Activated T-helper 1 cell treated with anti-CD3 and anti-CD28 coated beads, Interleukin-2, amount 50 U/mL, for 16 hours (primary cell): ENCODE results near the gene RIBC2.
A peak's percentile ranks its signal among the peaks of the same experiment; 100 is the strongest.
"Not testable (repeated sequence)": the region's sequence is repeated elsewhere in the genome, so short reads cannot be mapped to it uniquely, and the experiment has no call there.

ENCODE experiments used
- DNase-seq, 2 donors: peaks; one replicate each; pipeline ENCODE4 v3.0.0-alpha.2; 2020; ENCODE audit warnings: low read depth in 1 of 2, low spot score in 1 of 2

Gene RIBC2

DNA sequence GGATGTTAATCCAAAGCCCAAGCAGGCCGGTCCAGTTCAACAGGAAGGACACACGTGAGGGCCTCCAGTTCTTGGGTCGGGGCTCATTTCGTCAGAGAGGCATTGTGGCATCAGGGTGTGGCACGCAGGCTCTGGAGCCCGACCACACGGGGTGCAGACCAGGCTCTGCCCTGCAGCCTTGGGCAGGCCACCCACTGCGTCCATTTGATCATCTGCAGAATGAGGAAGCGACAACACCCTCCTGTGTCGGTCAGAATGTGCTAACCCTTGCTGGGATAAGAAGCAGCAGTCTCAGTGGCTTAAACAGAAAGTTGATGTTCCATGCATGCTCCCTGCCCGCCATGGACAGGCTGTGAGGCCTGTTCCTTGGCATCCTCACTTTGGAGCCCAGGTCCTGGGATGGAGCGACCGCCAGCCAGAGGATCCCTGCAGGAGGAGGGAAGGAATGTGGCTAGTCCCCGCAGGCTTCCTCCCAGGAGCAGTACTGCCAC, 10.8 kb downstream of the RIBC2 start:
- no peak for DNase-seq

- DNase-seq, result no peak
Observed at GRCh38 chr22:45425101-45425500, 11.6 kb downstream of the RIBC2 start.

- no peak for DNase-seq
Observed at GRCh38 chr22:45425531-45426265, 12.2 kb downstream of the RIBC2 start.

- DNase-seq, result no peak
Observed at GRCh38 chr22:45426387-45426786, 12.9 kb downstream of the RIBC2 start.

DNA sequence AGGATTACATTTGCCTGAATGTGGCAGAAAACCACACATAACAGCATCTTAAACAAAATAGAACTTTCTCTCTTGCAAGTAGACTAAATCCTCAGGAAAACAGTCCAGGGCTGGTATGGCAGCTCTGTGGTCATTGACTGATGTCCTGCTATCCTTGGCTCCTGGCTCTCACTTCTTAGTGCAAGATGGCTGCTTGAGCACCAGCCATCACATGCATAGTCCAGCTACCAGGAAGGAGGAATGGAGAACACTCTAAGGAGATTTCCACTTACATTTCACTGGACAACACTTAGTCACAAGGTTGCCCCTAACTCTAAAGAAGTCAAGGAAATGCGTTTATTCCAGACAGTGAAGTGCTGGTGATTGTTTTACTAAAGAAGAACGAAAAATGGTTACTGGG, 13.6 kb downstream of the RIBC2 start:
- no peak for DNase-seq

DNA sequence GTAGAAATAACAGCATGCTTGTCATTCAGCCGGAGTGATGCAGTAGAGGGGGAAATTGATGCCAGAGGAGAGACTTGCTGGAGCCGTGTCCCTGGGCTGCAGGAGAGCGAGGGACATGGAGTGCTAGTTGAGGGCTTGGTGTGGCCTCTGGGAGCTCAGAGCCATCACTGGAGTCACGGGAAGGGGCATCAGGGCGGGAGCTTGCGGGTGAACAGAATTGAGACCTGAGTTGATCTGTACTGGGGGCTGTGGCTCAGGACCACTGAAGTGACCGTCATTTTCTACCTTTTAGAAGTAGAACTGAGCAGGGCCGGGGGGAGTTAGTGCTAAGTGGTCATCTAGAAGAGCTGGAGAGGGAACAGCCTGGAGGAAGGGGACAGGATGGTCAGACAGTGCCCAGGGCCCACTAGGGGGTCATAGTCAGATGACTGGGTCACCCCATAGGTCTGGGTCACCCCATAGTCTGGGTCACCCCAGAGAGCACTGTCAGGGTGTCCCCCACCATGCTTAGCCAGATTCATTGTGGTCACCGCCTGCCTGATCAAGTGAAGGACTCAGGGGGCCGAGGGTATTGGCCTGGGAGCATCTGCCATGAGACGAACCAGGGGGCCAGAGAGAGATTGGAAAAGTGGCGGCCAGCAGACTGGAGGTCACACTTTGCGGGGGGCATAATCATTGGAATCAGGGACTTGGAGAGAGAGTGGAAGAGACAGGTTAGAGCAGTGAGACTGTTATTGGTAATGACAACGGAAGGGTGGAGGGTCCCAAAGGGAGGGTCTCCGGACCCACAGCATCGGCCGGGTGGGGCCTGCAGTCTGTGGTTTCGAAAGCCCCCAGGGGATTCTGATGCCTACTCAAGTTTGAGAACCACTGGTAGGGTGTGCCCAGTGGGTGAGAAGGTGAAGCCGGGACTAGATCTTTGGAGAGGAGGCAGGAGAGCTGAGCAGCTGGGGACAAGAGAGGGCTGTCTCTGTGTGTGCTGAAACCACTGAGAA, 15.2 kb downstream of the RIBC2 start:
- DNase-seq, result no peak

DNA sequence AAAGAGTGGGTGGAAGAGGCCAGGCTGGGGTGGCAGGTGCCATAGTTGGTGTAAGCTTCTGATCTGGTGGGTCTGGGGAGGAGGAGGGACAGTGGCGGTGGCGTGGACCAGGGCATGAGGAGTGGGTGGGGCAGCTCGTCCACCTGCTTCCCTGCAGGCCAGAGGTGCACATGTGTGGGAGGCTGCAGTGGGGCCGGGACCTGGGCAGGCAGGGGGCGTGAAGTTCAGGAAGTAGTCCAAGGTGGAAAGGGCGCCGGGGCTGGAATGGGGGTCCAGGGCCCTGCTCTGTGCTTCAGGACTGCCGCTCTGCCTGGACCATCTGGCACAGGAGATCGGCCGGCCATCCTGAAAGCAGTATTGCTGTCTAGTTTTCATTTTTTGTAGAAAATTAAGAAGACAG, 15.9 kb downstream of the RIBC2 start:
- no peak for DNase-seq

DNA sequence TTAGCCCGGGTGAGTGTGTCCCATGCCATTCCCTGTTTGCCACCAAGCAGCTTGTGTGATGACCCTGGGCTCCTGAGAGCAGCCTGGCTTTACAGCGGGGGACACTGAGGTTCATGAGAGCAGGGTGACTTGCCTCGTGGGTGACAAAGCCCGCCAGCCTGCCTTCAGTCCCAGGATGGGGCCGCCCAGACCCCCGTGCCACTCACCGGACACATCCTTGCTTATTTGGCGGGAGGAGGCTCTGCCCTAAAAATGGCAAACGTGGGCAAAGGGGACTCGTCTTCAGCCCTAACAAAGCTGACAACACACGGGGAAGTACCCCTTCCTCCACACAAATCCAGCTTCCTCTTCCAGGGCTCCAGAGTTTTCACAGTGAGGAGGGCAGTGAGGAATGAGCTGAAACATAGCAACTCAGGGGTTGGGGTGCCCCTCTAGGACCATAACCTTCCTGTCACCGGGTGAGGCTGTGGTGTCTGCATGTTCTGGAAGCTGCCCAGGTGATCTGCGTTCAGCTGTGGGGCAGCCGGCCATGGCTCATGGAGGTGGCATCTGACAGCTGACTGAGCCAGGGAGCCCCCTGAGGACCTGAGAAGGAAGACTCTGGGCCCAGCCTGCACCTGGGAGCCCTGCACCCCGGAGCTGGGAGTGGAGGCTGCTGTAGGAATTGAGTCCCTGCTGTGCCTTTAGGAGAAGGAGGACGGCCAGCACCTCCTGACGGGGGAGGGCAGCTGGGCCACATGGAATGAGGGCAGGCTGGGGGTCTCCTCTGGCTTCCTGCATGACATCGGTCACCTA, 16.7 kb downstream of the RIBC2 start:
- no peak for DNase-seq

GRCh38 chr22:45430871-45431270, 17.4 kb downstream of the RIBC2 start:
- no peak for DNase-seq

DNA sequence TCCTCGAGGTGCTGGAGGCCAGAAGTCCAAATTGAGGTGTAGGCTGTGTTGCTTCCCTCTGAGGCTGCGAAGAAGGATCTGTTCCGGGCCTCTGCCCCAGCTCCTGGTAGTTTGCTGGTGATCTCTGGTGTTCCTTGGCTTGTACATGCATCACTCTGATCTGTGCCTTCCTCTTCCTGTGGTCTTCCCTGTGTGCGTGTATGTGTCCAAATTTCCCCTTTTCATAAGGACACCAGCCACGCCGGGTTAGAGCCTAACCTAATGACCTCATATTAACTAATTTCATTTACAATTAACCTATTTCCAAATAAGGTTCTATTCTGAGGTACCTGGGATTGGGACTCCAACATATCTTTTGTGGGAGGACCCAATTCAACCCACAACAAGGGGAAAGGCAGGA, 21.5 kb downstream of the RIBC2 start:
- no peak for DNase-seq

DNA sequence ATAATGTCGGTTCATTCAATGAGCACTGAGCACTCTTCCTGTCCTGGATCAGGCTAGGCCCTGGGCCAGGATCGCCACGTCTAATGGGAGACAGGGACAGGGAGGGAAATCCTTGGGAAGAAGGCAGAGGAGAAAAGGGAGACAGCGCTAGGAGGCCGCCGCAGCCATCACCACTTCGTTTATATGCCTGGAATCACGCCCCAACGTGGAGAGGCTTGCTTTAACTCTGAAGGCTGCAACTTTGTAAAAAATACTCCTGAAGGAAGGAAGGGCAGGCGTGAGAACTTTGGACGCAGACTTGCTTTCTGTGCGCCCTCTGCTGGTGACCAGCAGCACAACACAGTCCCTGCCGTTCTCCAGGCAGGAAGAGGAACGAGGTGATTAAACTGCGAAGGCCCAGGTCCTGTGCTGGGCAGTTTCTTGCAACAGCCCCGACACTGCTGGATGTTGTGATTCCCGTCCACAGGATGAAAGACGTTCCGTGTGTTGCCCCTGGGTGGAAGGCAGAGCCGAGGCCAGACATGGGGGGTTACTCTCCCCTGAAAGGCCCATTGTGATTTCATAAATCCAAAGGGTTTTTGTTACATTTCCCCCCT, 22.1 kb downstream of the RIBC2 start:
- DNase-seq, result peak; percentile 65 to 66

DNA sequence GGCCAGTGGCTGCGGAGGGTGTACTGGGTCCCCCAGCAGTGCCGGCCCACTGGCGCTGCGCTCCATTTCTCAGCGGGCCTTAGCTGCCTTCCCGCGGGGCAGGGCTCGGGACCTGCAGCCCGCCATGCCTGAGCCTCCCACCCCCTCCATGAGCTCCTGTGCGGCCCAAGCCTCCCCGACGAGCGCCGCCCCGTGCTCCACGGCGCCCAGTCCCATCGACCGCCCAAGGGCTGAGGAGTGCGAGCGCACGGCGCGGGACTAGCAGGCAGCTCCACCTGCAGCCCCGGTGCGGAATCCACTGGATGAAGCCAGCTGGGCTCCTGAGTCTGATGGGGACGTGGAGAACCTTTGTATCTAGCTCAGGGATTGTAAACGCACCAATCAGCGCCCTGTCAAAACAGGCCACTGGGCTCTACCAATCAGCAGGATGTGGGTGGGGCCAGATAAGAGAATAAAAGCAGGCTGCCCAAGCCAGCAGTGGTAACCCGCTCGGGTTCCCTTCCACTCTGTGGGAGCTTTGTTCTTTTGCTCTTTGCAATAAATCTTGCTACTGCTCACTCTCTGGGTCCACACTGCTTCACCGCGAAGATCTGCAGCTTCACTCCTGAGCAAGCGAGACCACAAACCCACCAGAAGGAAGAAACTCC, 23.5 kb downstream of the RIBC2 start:
- DNase-seq, result not testable (repeated sequence)

DNA sequence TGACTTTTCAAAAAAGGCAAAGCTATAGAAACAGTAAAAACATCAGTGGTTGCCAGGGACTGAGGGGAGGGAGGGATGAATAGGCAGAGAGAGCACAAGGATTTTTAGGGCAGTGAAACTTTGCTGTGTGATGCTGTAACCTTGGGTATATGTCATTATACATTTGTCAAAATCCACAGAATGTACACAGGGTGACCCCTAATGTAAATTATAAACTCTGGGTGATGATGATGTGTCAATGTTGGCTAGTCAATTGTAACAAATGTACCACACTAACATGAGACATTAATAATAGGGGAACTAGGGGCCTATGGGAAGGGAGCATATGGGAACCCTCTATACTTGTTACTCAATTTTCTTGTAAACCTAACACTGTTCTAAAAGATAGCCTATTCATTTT, 24.8 kb downstream of the RIBC2 start:
- DNase-seq, result no peak

GRCh38 chr22:45440688-45441087, 27.2 kb downstream of the RIBC2 start:
- not testable (repeated sequence) for DNase-seq

GRCh38 chr22:45441138-45441537, 27.6 kb downstream of the RIBC2 start:
- no peak for DNase-seq

- DNase-seq, result no peak
Observed at GRCh38 chr22:45442116-45442515, 28.6 kb downstream of the RIBC2 start.

- DNase-seq, result no peak
Observed at GRCh38 chr22:45444168-45444567, 30.7 kb downstream of the RIBC2 start.

GRCh38 chr22:45445031-45445710, 31.7 kb downstream of the RIBC2 start:
- DNase-seq, result no peak

GRCh38 chr22:45446216-45446615, 32.7 kb downstream of the RIBC2 start:
- no peak for DNase-seq

DNA sequence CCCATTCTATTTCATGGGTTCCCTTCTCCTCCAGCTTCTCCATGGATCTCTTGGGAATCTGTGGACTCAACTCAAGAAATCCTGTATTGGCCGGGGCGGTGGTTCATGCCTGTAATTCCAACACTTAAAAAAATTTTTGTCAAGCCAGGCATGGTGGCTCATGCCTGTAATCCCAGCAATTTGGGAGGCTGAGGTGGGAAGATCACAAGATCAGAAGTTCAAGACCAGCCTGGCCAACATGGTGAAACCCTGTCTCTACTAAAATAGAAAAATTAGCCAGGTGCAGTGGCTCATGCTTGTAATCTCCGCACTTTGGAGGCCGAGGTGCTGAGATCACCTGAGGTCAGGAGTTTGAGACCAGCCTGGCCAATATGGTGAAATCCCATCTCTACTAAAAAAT, 34.1 kb downstream of the RIBC2 start:
- not testable (repeated sequence) for DNase-seq
